SK-N-SH treated with all-trans-retinoic acid at 6 μM for 48 hours (cell line): Measurements from ENCODE around the gene MAP4K4.

ENCODE experiments used
- ATAC-seq: fragments of 200-7000 bp; cut with Tn5 transposase; 3 replicates; pipeline ENCODE4 v1.9.1; 2020; ENCODE audit warnings: mild to moderate bottlenecking, moderate library complexity
- ARNTL ChIP-seq: fragments of 450-650 bp; formaldehyde crosslinking; IDR thresholded peaks from 2 replicates; pipeline ENCODE4 v1.5.0; 2020; ENCODE audit warnings: low read depth, mild to moderate bottlenecking, moderate library complexity, borderline replicate concordance
- BACH2 ChIP-seq: fragments of 250-450 bp; sonication (Bioruptor Pico); IDR thresholded peaks from 2 replicates; pipeline ENCODE4 v1.9.0; 2021; ENCODE audit warnings: mild to moderate bottlenecking, borderline replicate concordance
- ESRRG ChIP-seq: fragments of 250-450 bp; sonication (Bioruptor Pico); IDR thresholded peaks from 2 replicates; pipeline ENCODE4 v1.6.1; 2021; ENCODE audit warnings: mild to moderate bottlenecking
- GLIS3 ChIP-seq: fragments of 250-450 bp; sonication (Bioruptor Pico); IDR thresholded peaks from 2 replicates; pipeline ENCODE4 v1.5.0; 2020; ENCODE audit warnings: mild to moderate bottlenecking, moderate library complexity
- ISL1 ChIP-seq: fragments of 250-450 bp; sonication (Bioruptor Pico); IDR thresholded peaks from 2 replicates; pipeline ENCODE4 v2.1.2; 2022; ENCODE audit warnings: mild to moderate bottlenecking, moderate library complexity
- OSR1 ChIP-seq: fragments of 250-450 bp; sonication (Bioruptor Pico); IDR thresholded peaks from 2 replicates; pipeline ENCODE4 v1.8.0; 2022; ENCODE audit warnings: moderate library complexity, mild to moderate bottlenecking, inconsistent platforms
- PPARA ChIP-seq: fragments of 250-450 bp; sonication (Bioruptor Pico); IDR thresholded peaks from 2 replicates; pipeline ENCODE4 v1.5.0; 2020; ENCODE audit warnings: mild to moderate bottlenecking, borderline replicate concordance
- RARB ChIP-seq: fragments of 250-450 bp; sonication (Bioruptor Pico); IDR thresholded peaks from 2 replicates; pipeline ENCODE4 v1.8.0; 2021; ENCODE audit warnings: mild to moderate bottlenecking, moderate library complexity
- SNAI2 ChIP-seq: fragments of 250-450 bp; sonication (Bioruptor Pico); IDR thresholded peaks from 2 replicates; pipeline ENCODE4 v1.5.0; 2020; ENCODE audit warnings: mild to moderate bottlenecking, moderate library complexity
- TCF4 ChIP-seq: fragments of 250-450 bp; sonication (Bioruptor Pico); IDR thresholded peaks from 2 replicates; pipeline ENCODE4 v1.8.0; 2021; ENCODE audit warnings: mild to moderate bottlenecking, moderate library complexity, borderline replicate concordance
- TOX ChIP-seq: fragments of 250-450 bp; sonication (Bioruptor Pico); IDR thresholded peaks from 2 replicates; pipeline ENCODE4 v1.8.0; 2021; ENCODE audit warnings: mild to moderate bottlenecking, moderate library complexity, borderline replicate concordance
- ZC3H10 ChIP-seq: fragments of 250-450 bp; sonication (Bioruptor Pico); IDR thresholded peaks from 2 replicates; pipeline ENCODE4 v1.5.1; 2021; ENCODE audit warnings: mild to moderate bottlenecking, moderate library complexity
- ZFP3 ChIP-seq: fragments of 250-450 bp; sonication (Bioruptor Pico); IDR thresholded peaks from 2 replicates; pipeline ENCODE4 v1.5.0; 2020; ENCODE audit warnings: mild to moderate bottlenecking, moderate library complexity
- ZFP30 ChIP-seq: fragments of 450-650 bp; formaldehyde crosslinking; IDR thresholded peaks from 2 replicates; pipeline ENCODE4 v1.5.0; 2022; ENCODE audit warnings: mild to moderate bottlenecking, moderate library complexity
- ZNF565 ChIP-seq: fragments of 450-650 bp; formaldehyde crosslinking; conservative IDR thresholded peaks from 2 replicates; pipeline ENCODE4 v1.5.0; 2020; ENCODE audit warnings: low read depth, mild to moderate bottlenecking, moderate library complexity
- ZNF70 ChIP-seq: fragments of 450-650 bp; formaldehyde crosslinking; IDR thresholded peaks from 2 replicates; pipeline ENCODE4 v1.5.0; 2020; ENCODE audit warnings: mild to moderate bottlenecking, moderate library complexity
- ZNF8 ChIP-seq: fragments of 450-650 bp; formaldehyde crosslinking; IDR thresholded peaks from 2 replicates; pipeline ENCODE4 v1.5.0; 2020; ENCODE audit warnings: mild to moderate bottlenecking, moderate library complexity
- TF ChIP-seq, protein P1 (sequence below): fragments of 250-450 bp; sonication (Bioruptor Pico); IDR thresholded peaks from 2 replicates; pipeline ENCODE4 v1.8.0; 2021; ENCODE audit warnings: low read depth, mild to moderate bottlenecking, moderate library complexity, borderline replicate concordance
- TF ChIP-seq, protein P2 (sequence below): fragments of 250-450 bp; sonication (Bioruptor Pico); IDR thresholded peaks from 2 replicates; pipeline ENCODE4 v1.5.1; 2020; ENCODE audit warnings: low read depth, mild to moderate bottlenecking, moderate library complexity
- TF ChIP-seq, protein P3 (sequence below): fragments of 250-450 bp; sonication (Bioruptor Pico); IDR thresholded peaks from 2 replicates; pipeline ENCODE4 v1.5.1; 2021; ENCODE audit warnings: mild to moderate bottlenecking, moderate library complexity
- TF ChIP-seq, protein P4 (sequence below): fragments of 250-450 bp; sonication (Bioruptor Pico); IDR thresholded peaks from 2 replicates; pipeline ENCODE4 v1.5.0; 2020; ENCODE audit warnings: mild to moderate bottlenecking, moderate library complexity

MAP4K4 gene

DNA sequence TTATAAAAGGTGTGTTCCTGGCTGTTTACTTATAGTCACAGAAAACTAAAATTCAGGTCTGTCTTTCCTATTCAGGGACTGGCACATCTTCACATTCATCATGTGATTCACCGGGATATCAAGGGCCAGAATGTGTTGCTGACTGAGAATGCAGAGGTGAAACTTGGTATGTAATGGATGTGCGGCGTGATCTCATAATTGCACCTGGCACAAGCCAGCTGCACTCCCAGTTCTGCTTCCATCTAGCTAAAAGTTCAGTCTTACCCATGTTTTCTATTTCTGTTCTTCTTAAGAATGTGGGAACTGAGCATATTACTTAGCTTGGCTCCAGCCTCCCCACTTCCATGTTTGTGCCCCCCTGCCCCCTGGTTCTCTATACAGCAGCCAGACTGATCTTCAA, 131.9 kb downstream of the MAP4K4 start (continued):
- TF ChIP-seq RARB (no peak), ZFP3 (no peak), SNAI2 (CRISPR knock-in tag) (no peak), ZNF8 (no peak), PPARA (CRISPR knock-in tag) (no peak), OSR1 (CRISPR knock-in tag) (no peak)

DNA sequence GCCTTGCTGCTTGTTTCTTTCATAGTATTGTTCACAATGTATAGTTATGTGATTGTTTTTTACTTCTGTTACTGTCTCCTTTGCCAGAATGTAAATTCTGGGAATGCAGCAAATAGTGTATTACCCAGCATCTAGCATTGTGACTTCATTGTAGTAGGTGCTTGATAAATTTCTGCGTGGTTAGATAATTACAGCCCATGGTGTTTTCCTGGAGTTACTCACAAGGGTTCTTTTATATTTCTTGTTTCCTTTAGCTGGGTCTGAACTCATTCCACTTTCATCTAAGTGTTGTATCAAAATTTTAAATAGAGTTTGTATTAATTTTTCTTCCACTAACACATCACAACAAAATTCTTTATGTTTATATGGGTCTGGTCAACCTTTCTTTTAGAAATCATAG, 132.6 kb downstream of the MAP4K4 start:
- TF ChIP-seq ZFP3 (no peak), ZC3H10 (CRISPR knock-in tag) (no peak), TCF4 (CRISPR knock-in tag) (no peak), GLIS3 (CRISPR knock-in tag) (no peak), PPARA (CRISPR knock-in tag) (no peak), SNAI2 (CRISPR knock-in tag) (no peak), ESRRG (CRISPR knock-in tag) (no peak), ZNF8 (no peak)
- TF ChIP-seq, protein P1, sequence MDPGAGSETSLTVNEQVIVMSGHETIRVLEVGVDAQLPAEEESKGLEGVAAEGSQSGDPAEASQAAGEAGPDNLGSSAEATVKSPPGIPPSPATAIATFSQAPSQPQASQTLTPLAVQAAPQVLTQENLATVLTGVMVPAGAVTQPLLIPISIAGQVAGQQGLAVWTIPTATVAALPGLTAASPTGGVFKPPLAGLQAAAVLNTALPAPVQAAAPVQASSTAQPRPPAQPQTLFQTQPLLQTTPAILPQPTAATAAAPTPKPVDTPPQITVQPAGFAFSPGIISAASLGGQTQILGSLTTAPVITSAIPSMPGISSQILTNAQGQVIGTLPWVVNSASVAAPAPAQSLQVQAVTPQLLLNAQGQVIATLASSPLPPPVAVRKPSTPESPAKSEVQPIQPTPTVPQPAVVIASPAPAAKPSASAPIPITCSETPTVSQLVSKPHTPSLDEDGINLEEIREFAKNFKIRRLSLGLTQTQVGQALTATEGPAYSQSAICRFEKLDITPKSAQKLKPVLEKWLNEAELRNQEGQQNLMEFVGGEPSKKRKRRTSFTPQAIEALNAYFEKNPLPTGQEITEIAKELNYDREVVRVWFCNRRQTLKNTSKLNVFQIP (CRISPR knock-in tag) = no peak
- TF ChIP-seq, protein P2, sequence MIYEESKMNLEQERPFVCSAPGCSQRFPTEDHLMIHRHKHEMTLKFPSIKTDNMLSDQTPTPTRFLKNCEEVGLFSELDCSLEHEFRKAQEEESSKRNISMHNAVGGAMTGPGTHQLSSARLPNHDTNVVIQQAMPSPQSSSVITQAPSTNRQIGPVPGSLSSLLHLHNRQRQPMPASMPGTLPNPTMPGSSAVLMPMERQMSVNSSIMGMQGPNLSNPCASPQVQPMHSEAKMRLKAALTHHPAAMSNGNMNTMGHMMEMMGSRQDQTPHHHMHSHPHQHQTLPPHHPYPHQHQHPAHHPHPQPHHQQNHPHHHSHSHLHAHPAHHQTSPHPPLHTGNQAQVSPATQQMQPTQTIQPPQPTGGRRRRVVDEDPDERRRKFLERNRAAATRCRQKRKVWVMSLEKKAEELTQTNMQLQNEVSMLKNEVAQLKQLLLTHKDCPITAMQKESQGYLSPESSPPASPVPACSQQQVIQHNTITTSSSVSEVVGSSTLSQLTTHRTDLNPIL (CRISPR knock-in tag) = no peak
- TF ChIP-seq, protein P3, sequence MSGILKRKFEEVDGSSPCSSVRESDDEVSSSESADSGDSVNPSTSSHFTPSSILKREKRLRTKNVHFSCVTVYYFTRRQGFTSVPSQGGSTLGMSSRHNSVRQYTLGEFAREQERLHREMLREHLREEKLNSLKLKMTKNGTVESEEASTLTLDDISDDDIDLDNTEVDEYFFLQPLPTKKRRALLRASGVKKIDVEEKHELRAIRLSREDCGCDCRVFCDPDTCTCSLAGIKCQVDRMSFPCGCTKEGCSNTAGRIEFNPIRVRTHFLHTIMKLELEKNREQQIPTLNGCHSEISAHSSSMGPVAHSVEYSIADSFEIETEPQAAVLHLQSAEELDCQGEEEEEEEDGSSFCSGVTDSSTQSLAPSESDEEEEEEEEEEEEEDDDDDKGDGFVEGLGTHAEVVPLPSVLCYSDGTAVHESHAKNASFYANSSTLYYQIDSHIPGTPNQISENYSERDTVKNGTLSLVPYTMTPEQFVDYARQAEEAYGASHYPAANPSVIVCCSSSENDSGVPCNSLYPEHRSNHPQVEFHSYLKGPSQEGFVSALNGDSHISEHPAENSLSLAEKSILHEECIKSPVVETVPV (CRISPR knock-in tag) = no peak
- ATAC-seq = no peak

DNA sequence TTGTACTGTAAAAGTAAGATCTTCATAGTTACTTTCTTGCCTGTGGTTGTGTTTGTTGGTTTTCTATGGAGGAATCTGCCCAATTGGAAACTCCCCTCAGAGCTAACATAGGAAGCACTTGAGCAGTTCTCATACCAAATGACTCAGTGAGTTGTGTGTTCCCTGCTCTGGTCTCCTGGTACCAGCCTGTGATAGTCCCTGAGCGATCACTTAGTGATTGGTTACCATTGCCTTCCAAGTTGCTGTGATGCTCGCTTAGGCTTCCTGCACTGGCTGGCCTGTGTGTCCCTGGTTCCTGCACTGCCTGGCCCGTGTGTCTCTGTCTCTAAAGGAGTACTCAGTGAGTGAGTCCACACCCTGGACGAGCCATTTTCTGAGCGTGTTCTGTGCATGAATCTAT, 133.0 kb downstream of the MAP4K4 start:
- peak; percentile 28 for ATAC-seq
- TF ChIP-seq ZNF8 (no peak), ARNTL (no peak), ZFP30 (no peak), ZC3H10 (CRISPR knock-in tag) (no peak), TCF4 (CRISPR knock-in tag) (no peak), BACH2 (no peak), TOX (no peak), SNAI2 (CRISPR knock-in tag) (no peak), ZFP3 (no peak)
- TF ChIP-seq, all 23 proteins: peak for 0

DNA sequence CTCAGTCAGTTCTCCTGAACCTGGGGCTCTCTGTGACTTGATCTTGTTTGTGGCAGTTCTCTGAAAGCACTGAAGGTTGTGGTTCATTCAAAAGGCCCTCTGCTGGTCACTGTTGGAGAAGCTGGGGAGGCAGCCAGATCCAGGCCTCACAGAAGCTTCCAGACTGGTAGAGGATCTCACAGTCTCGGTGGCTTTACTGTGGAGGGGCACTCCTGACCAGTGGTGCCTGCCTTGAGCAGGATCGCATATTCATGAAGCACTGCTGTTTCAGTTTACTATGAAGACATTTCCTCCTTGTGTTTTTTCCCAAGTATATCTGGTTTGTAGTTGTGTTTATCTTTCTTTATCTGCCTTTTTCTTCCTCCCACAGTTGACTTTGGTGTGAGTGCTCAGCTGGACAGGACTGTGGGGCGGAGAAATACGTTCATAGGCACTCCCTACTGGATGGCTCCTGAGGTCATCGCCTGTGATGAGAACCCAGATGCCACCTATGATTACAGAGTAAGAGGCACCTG, 133.9 kb downstream of the MAP4K4 start:
- TF ChIP-seq ISL1 (CRISPR knock-in tag) = no peak
- ATAC-seq = peak; percentile 88

DNA sequence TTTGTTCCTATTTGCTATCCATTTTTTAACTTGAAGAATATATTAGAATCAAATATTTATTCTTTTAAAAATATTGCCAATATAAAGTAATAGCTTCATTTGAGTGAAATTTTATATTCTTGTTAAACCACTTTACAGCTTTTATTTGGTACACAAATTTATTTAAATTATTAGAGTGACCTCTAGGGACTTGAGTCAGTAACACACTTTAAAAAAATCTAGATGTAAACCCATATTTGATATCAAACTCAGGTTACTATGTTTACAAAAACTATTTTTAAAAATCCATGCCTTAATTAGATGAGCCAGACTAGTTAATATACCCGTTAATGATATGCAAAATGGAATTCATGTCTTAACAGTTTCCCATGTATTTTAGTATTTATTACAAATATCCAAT, 134.6 kb downstream of the MAP4K4 start:
- 0 out of 3 replicates have a peak, but pooled peaks have one; percentile 22 for ATAC-seq
- no peak for TF ChIP-seq ZC3H10 (CRISPR knock-in tag)
- TF ChIP-seq ZFP3 = no peak
- no peak for TF ChIP-seq ZNF565 (CRISPR knock-in tag)
- TF ChIP-seq ZNF8 = no peak
- TF ChIP-seq ZNF70 (CRISPR knock-in tag) = no peak
- TF ChIP-seq ZFP30 = no peak
- TF ChIP-seq ARNTL = no peak
- TF ChIP-seq GLIS3 (CRISPR knock-in tag) = no peak
- TF ChIP-seq, protein P2 (CRISPR knock-in tag) = no peak
- TF ChIP-seq RARB = no peak
- TF ChIP-seq SNAI2 (CRISPR knock-in tag) = no peak
- TF ChIP-seq, protein P1 (CRISPR knock-in tag) = no peak
- TF ChIP-seq TOX = no peak
- TF ChIP-seq, protein P4, sequence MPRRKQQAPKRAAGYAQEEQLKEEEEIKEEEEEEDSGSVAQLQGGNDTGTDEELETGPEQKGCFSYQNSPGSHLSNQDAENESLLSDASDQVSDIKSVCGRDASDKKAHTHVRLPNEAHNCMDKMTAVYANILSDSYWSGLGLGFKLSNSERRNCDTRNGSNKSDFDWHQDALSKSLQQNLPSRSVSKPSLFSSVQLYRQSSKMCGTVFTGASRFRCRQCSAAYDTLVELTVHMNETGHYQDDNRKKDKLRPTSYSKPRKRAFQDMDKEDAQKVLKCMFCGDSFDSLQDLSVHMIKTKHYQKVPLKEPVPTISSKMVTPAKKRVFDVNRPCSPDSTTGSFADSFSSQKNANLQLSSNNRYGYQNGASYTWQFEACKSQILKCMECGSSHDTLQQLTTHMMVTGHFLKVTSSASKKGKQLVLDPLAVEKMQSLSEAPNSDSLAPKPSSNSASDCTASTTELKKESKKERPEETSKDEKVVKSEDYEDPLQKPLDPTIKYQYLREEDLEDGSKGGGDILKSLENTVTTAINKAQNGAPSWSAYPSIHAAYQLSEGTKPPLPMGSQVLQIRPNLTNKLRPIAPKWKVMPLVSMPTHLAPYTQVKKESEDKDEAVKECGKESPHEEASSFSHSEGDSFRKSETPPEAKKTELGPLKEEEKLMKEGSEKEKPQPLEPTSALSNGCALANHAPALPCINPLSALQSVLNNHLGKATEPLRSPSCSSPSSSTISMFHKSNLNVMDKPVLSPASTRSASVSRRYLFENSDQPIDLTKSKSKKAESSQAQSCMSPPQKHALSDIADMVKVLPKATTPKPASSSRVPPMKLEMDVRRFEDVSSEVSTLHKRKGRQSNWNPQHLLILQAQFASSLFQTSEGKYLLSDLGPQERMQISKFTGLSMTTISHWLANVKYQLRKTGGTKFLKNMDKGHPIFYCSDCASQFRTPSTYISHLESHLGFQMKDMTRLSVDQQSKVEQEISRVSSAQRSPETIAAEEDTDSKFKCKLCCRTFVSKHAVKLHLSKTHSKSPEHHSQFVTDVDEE = no peak
- no peak for TF ChIP-seq OSR1 (CRISPR knock-in tag)
